H9 (cell line): Measurements from ENCODE around the gene IDH2. TPM values are rescaled to one million over a fixed set of nuclear protein-coding genes. Genes with fewer than 3 reads are reported as not detected.

Experiments
- DNase-seq: peaks from one replicate; pipeline ENCODE4 v3.0.0-alpha.2; 2017
- H2AFZ ChIP-seq: one replicate; pipeline ENCODE4 v1.6.1; 2013; ENCODE audit warnings: mild to moderate bottlenecking, low read length, control low read depth, moderate library complexity
- H2AK5ac ChIP-seq: 2 replicates; pipeline ENCODE4 v1.6.1; 2013; ENCODE audit warnings: low read length, control low read depth, mixed read lengths; ENCODE audit not compliant: insufficient read length
- H2BK120ac ChIP-seq: one replicate; pipeline ENCODE4 v1.6.1; 2013; ENCODE audit warnings: low read depth, mild to moderate bottlenecking, low read length, control low read depth, inconsistent platforms; ENCODE audit not compliant: poor library complexity, severe bottlenecking
- H2BK12ac ChIP-seq: 2 replicates; pipeline ENCODE4 v1.6.1; 2013; ENCODE audit warnings: low read length, control low read depth, mixed read lengths, low read depth; ENCODE audit not compliant: insufficient read length
- H2BK15ac ChIP-seq: 2 replicates; pipeline ENCODE4 v1.6.1; 2013; ENCODE audit warnings: low read depth, low read length, control low read depth
- H2BK20ac ChIP-seq: one replicate; pipeline ENCODE4 v1.6.1; 2013; ENCODE audit warnings: low read depth, mild to moderate bottlenecking, low read length, control low read depth, inconsistent platforms; ENCODE audit not compliant: poor library complexity, severe bottlenecking
- H2BK5ac ChIP-seq: 2 replicates; pipeline ENCODE4 v1.6.1; 2013; ENCODE audit warnings: low read length, control low read depth, mixed read lengths; ENCODE audit not compliant: insufficient read length
- H3K14ac ChIP-seq: 2 replicates; pipeline ENCODE4 v1.6.1; 2013; ENCODE audit warnings: low read length, control low read depth; ENCODE audit not compliant: insufficient read depth
- H3K18ac ChIP-seq: 2 replicates; pipeline ENCODE4 v1.6.1; 2013; ENCODE audit warnings: low read depth, mild to moderate bottlenecking, mixed read lengths, low read length, control low read depth; ENCODE audit not compliant: insufficient read length
- H3K23ac ChIP-seq: 2 replicates; pipeline ENCODE4 v1.6.1; 2013; ENCODE audit warnings: low read length, control low read depth, mixed read lengths, low read depth; ENCODE audit not compliant: insufficient read length
- H3K23me2 ChIP-seq: 2 replicates; pipeline ENCODE4 v1.6.1; 2013; ENCODE audit warnings: low read depth, mild to moderate bottlenecking, mixed read lengths, low read length, control low read depth; ENCODE audit not compliant: insufficient read length, poor library complexity, severe bottlenecking
- H3K27ac ChIP-seq: 2 replicates; pipeline ENCODE4 v1.5.1; 2013; ENCODE audit warnings: low read length, control low read depth, mixed read lengths, low read depth; ENCODE audit not compliant: insufficient read length
- H3K27me3 ChIP-seq: 2 replicates; pipeline ENCODE4 v1.6.1; 2013; ENCODE audit warnings: low read length, control low read depth, inconsistent platforms; ENCODE audit not compliant: insufficient read depth
- H3K4ac ChIP-seq: 2 replicates; pipeline ENCODE4 v1.6.1; 2013; ENCODE audit warnings: low read depth, mild to moderate bottlenecking, control low read depth, inconsistent platforms, low read length, moderate library complexity
- H3K4me1 ChIP-seq: 2 replicates; pipeline ENCODE4 v1.6.1; 2013; ENCODE audit warnings: low read length, control low read depth, inconsistent platforms; ENCODE audit not compliant: insufficient read depth
- H3K4me2 ChIP-seq: 2 replicates; pipeline ENCODE4 v1.6.1; 2013; ENCODE audit warnings: low read length, control low read depth, mixed read lengths; ENCODE audit not compliant: insufficient read length, insufficient read depth
- H3K56ac ChIP-seq: 2 replicates; pipeline ENCODE4 v1.6.1; 2013; ENCODE audit warnings: low read depth, mild to moderate bottlenecking, mixed read lengths, low read length, control low read depth; ENCODE audit not compliant: insufficient read length
- H3K79me1 ChIP-seq: 2 replicates; pipeline ENCODE4 v1.6.1; 2013; ENCODE audit warnings: low read depth, mild to moderate bottlenecking, moderate library complexity, low read length, control low read depth, inconsistent platforms; ENCODE audit not compliant: insufficient read depth, poor library complexity, severe bottlenecking
- H3K79me2 ChIP-seq: 2 replicates; pipeline ENCODE4 v1.6.1; 2013; ENCODE audit warnings: low read length, control low read depth, inconsistent platforms; ENCODE audit not compliant: insufficient read depth
- H3K9ac ChIP-seq: 2 replicates; pipeline ENCODE4 v1.6.1; 2013; ENCODE audit warnings: low read length, control low read depth, mixed read lengths; ENCODE audit not compliant: insufficient read length; ENCODE audit errors: extremely low read depth
- H3K9me3 ChIP-seq: one replicate; pipeline ENCODE4 v1.6.1; 2013; ENCODE audit warnings: low read depth, low read length, inconsistent platforms; ENCODE audit not compliant: control insufficient read depth
- H3T11ph ChIP-seq: one replicate; pipeline ENCODE4 v1.6.1; 2013; ENCODE audit warnings: mild to moderate bottlenecking, low read length, control low read depth, inconsistent platforms
- H4K20me1 ChIP-seq: one replicate; pipeline ENCODE4 v1.6.1; 2013; ENCODE audit not compliant: control insufficient read depth, insufficient read length, insufficient read depth
- H4K5ac ChIP-seq: 2 replicates; pipeline ENCODE4 v1.6.1; 2013; ENCODE audit warnings: low read depth, mild to moderate bottlenecking, mixed read lengths, low read length, control low read depth; ENCODE audit not compliant: insufficient read length
- H4K8ac ChIP-seq: replicated peaks from 2 replicates; pipeline ENCODE4 v1.6.1; 2013; ENCODE audit warnings: low read length, control low read depth, mixed read lengths, low read depth; ENCODE audit not compliant: insufficient read length
- H4K91ac ChIP-seq: 2 replicates; pipeline ENCODE4 v1.6.1; 2013; ENCODE audit warnings: low read depth, mild to moderate bottlenecking, moderate library complexity, mixed read lengths, low read length, control low read depth; ENCODE audit not compliant: insufficient read length
- H3K27ac Mint-ChIP-seq, 3 experiments: 2 replicates in 2 of 3; 3 replicates in 1 of 3; pipeline ENCODE4 v1.8.0; 2020 to 2021; ENCODE audit warnings: mixed read lengths in 3 of 3, mild to moderate bottlenecking in 1 of 3, moderate library complexity in 1 of 3
- H3K27me3 Mint-ChIP-seq: 2 replicates; pipeline ENCODE4 v1.8.0; 2021; ENCODE audit warnings: low read depth, mild to moderate bottlenecking, moderate library complexity, mixed read lengths
- H3K36me3 Mint-ChIP-seq, 3 experiments: 2 replicates in 2 of 3; 3 replicates in 1 of 3; pipeline ENCODE4 v1.8.0; 2020 to 2021; ENCODE audit warnings: low read depth in 3 of 3, mixed read lengths in 3 of 3; ENCODE audit not compliant: insufficient read depth in 1 of 3
- H3K4me1 Mint-ChIP-seq, 2 experiments: 2 replicates each; pipeline ENCODE4 v1.8.0; 2020; ENCODE audit warnings: mixed read lengths in 2 of 2
- H3K4me3 Mint-ChIP-seq, 2 experiments: 2 replicates in 1 of 2; 3 replicates in 1 of 2; pipeline ENCODE4 v1.8.0; 2020 to 2021; ENCODE audit warnings: mild to moderate bottlenecking in 2 of 2, mixed read lengths in 2 of 2, moderate library complexity in 1 of 2
- H3K9me3 Mint-ChIP-seq, 2 experiments: 2 replicates in 1 of 2; 3 replicates in 1 of 2; pipeline ENCODE4 v1.8.0; 2020; ENCODE audit warnings: mild to moderate bottlenecking in 2 of 2, mixed read lengths in 2 of 2, moderate library complexity in 1 of 2
- WGBS: extraction: QIAGEN DNeasy Blood & Tissue Kit; methylation state at CpG from one replicate; pipeline ENCODE4 v1.1.7; 2013; ENCODE audit warnings: missing lambda C conversion rate, low lambda C conversion rate, mixed read lengths; ENCODE audit not compliant: insufficient read length; ENCODE audit errors: extremely low coverage; 5-methylcytosine and 5-hydroxymethylcytosine counted together
- total RNA-seq: library from RNA; stranded (reverse); gene quantifications from 2 replicates; pipeline ENCODE4 v1.2.1, GENCODE V29; 2021
- TF ChIP-seq, protein P1 (sequence below): fragments of 200-600 bp; sonication (generic); conservative IDR thresholded peaks from 3 replicates; pipeline ENCODE4 v1.8.0; 2021; ENCODE audit warnings: antibody characterized with exemption, mild to moderate bottlenecking

IDH2 gene
- total RNA-seq, 1 experiment from 2014 or later: 57.7 TPM

DNA sequence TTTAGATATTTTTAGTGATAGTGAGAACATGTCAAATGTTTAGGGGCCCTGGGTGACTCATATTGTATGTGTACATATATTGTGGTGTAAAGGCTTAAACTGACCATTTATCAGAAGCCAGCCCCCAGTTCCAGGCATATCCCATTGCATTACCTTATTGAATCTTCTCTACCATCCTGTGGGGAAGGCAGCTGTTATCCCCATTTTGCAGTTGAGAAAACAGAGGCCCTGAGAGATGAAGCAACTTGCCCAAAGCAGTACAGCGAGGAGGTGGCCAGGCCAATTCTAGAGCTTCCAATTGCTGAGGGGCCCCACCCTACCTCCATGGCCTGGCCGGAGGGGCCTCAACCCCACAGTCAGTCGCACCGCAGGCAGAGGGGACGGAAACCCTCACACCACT is 53.2 kb downstream of the IDH2 start:
- DNase-seq: no peak
- Histone ChIP-seq H3K56ac (no peak overlapping the region), H4K91ac (no peak overlapping the region), H3K4ac (no peak overlapping the region), H3K27me3 (no peaks in the 10 kb centered on the region), H3K27ac (no peak overlapping the region), H3K18ac (no peak overlapping the region), H3T11ph (no peak overlapping the region), H3K4me1 (no peaks in the 10 kb centered on the region), H2BK20ac (no peak overlapping the region), H3K9me3 (no peaks in the 10 kb centered on the region), H3K79me1 (no peaks in the 10 kb centered on the region), H3K14ac (no peak overlapping the region), H3K4me2 (no peak overlapping the region), H4K20me1 (no peaks in the 10 kb centered on the region), H2AK5ac (no peak overlapping the region), H3K9ac (no peak overlapping the region), H4K8ac (no peak overlapping the region), H2BK12ac (no peak overlapping the region), H3K23me2 (no peaks in the 10 kb centered on the region), H2BK5ac (no peak overlapping the region), H2BK15ac (no peak overlapping the region), H2AFZ (no peak overlapping the region), H2BK120ac (no peak overlapping the region), H3K79me2 (no peaks in the 10 kb centered on the region; the same call in 1 of the 2 replicates), H3K23ac (no peak overlapping the region), H4K5ac (no peak overlapping the region)
- peak overlapping the region in 2 of 3 experiments; percentile 24 to 63; a peak in 1 of 7 replicates for H3K27ac Mint-ChIP-seq
- H3K27me3 Mint-ChIP-seq: no peaks in the 10 kb centered on the region
- TF ChIP-seq, protein P1, sequence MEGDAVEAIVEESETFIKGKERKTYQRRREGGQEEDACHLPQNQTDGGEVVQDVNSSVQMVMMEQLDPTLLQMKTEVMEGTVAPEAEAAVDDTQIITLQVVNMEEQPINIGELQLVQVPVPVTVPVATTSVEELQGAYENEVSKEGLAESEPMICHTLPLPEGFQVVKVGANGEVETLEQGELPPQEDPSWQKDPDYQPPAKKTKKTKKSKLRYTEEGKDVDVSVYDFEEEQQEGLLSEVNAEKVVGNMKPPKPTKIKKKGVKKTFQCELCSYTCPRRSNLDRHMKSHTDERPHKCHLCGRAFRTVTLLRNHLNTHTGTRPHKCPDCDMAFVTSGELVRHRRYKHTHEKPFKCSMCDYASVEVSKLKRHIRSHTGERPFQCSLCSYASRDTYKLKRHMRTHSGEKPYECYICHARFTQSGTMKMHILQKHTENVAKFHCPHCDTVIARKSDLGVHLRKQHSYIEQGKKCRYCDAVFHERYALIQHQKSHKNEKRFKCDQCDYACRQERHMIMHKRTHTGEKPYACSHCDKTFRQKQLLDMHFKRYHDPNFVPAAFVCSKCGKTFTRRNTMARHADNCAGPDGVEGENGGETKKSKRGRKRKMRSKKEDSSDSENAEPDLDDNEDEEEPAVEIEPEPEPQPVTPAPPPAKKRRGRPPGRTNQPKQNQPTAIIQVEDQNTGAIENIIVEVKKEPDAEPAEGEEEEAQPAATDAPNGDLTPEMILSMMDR: no peak
- no peaks in the 10 kb centered on the region; a peak in 1 of 7 replicates for H3K36me3 Mint-ChIP-seq
- no CpG with 5 or more reads among the region's 5 CpGs for WGBS
- H3K4me1 Mint-ChIP-seq: peaks cover 14 to 16% of the 10 kb centered on the region in 2 experiments
- no peaks in the 10 kb centered on the region for H3K9me3 Mint-ChIP-seq
- no peak overlapping the region for H3K4me3 Mint-ChIP-seq
